H1 (cell line): ENCODE data around the gene SLC1A2. TPM values are rescaled to one million over a fixed set of nuclear protein-coding genes. Genes with fewer than 3 reads are reported as not detected.

Source experiments
- CTCF ChIA-PET: fragments of 300-600 bp; sonication (Branson Sonifier 250); formaldehyde crosslinking; loops from one replicate; lab custom pipeline; 2021; ENCODE audit not compliant: partially characterized antibody; lab: Charles Lee
- POLR2A ChIA-PET: fragments of 300-600 bp; sonication (Branson Sonifier 250); formaldehyde crosslinking; loops from one replicate; lab custom pipeline; 2021; ENCODE audit warnings: inconsistent platforms; ENCODE audit not compliant: partially characterized antibody; lab: Charles Lee
- DNase-seq, 2 experiments: peaks; one replicate each; pipeline versions ENCODE4 v3.0.0 to v3.0.0-alpha.2; 2010 to 2022; ENCODE audit warnings: low spot score in 2 of 2, low read depth in 1 of 2, mixed read lengths in 1 of 2
- FAIRE-seq: peaks from 2 replicates; lab custom pipeline; 2011; peaks lifted over from hg19 to GRCh38; lab: Jason Lieb, UNC
- H2AFZ ChIP-seq: 2 replicates; pipeline ENCODE4 v1.8.1; 2012; ENCODE audit warnings: low read length, inconsistent platforms
- H2AK5ac ChIP-seq: 2 replicates; pipeline ENCODE4 v1.6.1; 2013; ENCODE audit warnings: low read depth, low read length
- H2BK120ac ChIP-seq: replicated peaks from 2 replicates; pipeline ENCODE3; 2013; ENCODE audit warnings: low read depth, low read length, inconsistent platforms
- H2BK12ac ChIP-seq: 2 replicates; pipeline ENCODE4 v1.6.1; 2013; ENCODE audit warnings: low read depth, low read length
- H2BK15ac ChIP-seq: 2 replicates; pipeline ENCODE4 v1.6.1; 2013; ENCODE audit warnings: low read length
- H2BK20ac ChIP-seq: 2 replicates; pipeline ENCODE4 v1.6.1; 2013; ENCODE audit warnings: low read length
- H2BK5ac ChIP-seq: 2 replicates; pipeline ENCODE4 v1.6.1; 2013; ENCODE audit warnings: low read depth, low read length
- H3K14ac ChIP-seq: 2 replicates; pipeline ENCODE4 v1.6.1; 2013; ENCODE audit warnings: inconsistent platforms; ENCODE audit not compliant: insufficient read length
- H3K18ac ChIP-seq: 2 replicates; pipeline ENCODE4 v1.6.1; 2013; ENCODE audit warnings: low read length; ENCODE audit errors: extremely low read depth
- H3K23ac ChIP-seq: 2 replicates; pipeline ENCODE4 v1.6.1; 2013; ENCODE audit warnings: inconsistent platforms; ENCODE audit not compliant: insufficient read length
- H3K23me2 ChIP-seq: 2 replicates; pipeline ENCODE4 v1.6.1; 2013; ENCODE audit warnings: low read depth, low read length
- H3K27ac ChIP-seq: 2 replicates; pipeline ENCODE4 v1.6.1; 2011; ENCODE audit warnings: low read depth, low read length, inconsistent platforms
- H3K27me3 ChIP-seq, 4 experiments: replicated peaks in 1 of 4; 1 replicate in 1 of 4; 2 replicates in 3 of 4; pipeline versions ENCODE4 v1.6.1 to v1.8.1; 2011 to 2013; ENCODE audit warnings: low read length in 3 of 4, mild to moderate bottlenecking in 3 of 4, inconsistent platforms in 2 of 4, mixed read lengths in 2 of 4, moderate library complexity in 1 of 4; ENCODE audit not compliant: control insufficient read depth in 3 of 4, insufficient read depth in 3 of 4; ENCODE audit errors: extremely low read depth in 1 of 4
- H3K36me3 ChIP-seq, 4 experiments: 2 replicates each; pipeline versions ENCODE4 v1.6.1 to v1.8.1; 2011 to 2013; ENCODE audit warnings: mild to moderate bottlenecking in 4 of 4, low read length in 3 of 4, moderate library complexity in 2 of 4, control low read depth in 1 of 4, inconsistent platforms in 1 of 4; ENCODE audit not compliant: insufficient read depth in 4 of 4, control insufficient read depth in 2 of 4
- H3K4ac ChIP-seq: replicated peaks from 2 replicates; pipeline ENCODE3; 2013; ENCODE audit warnings: low read length, low read depth, mixed read lengths, inconsistent platforms; ENCODE audit not compliant: insufficient read length
- H3K4me1 ChIP-seq, 4 experiments: replicated peaks in 1 of 4; 1 replicate in 1 of 4; 2 replicates in 3 of 4; pipeline versions ENCODE4 v1.6.1 to v1.8.1; 2011 to 2013; ENCODE audit warnings: low read length in 3 of 4, inconsistent platforms in 2 of 4, mixed read lengths in 1 of 4; ENCODE audit not compliant: insufficient read depth in 4 of 4, control insufficient read depth in 3 of 4
- H3K4me2 ChIP-seq, 2 experiments: 2 replicates each; pipeline versions ENCODE4 v1.6.1 to v1.8.1; 2011 to 2013; ENCODE audit warnings: low read depth in 2 of 2, low read length in 2 of 2, control low read depth in 1 of 2, inconsistent platforms in 1 of 2, mild to moderate bottlenecking in 1 of 2; ENCODE audit not compliant: insufficient read depth in 1 of 2
- H3K4me3 ChIP-seq, 4 experiments: fragments of 200-600, 300-600 bp in 1 of 4; sonication (generic), shearing (Covaris generic), sonication (Bioruptor Twin) in 1 of 4; 2 replicates each; pipeline versions ENCODE4 v1.5.1 to v1.8.1; 2011 to 2016; ENCODE audit warnings: low read length in 4 of 4, low read depth in 3 of 4, control low read depth in 2 of 4, inconsistent platforms in 2 of 4, mild to moderate bottlenecking in 2 of 4, mixed read lengths in 1 of 4, moderate library complexity in 1 of 4; ENCODE audit not compliant: insufficient read depth in 2 of 4; ENCODE audit errors: extremely low read depth in 1 of 4
- H3K56ac ChIP-seq: replicated peaks from 2 replicates; pipeline ENCODE3; 2013; ENCODE audit warnings: low read depth, mild to moderate bottlenecking, mixed read lengths, low read length, inconsistent platforms; ENCODE audit not compliant: insufficient read length
- H3K79me1 ChIP-seq: 2 replicates; pipeline ENCODE4 v1.6.1; 2013; ENCODE audit warnings: low read depth, low read length, control low read depth
- H3K79me2 ChIP-seq, 2 experiments: 2 replicates each; pipeline versions ENCODE4 v1.6.1 to v1.8.1; 2012 to 2013; ENCODE audit warnings: low read length in 2 of 2, mild to moderate bottlenecking in 2 of 2, inconsistent platforms in 1 of 2; ENCODE audit not compliant: insufficient read depth in 2 of 2, control insufficient read depth in 1 of 2
- H3K9ac ChIP-seq, 4 experiments: replicated peaks in 1 of 4; 1 replicate in 1 of 4; 2 replicates in 3 of 4; pipeline versions ENCODE4 v1.6.1 to v1.8.1; 2011 to 2013; ENCODE audit warnings: low read depth in 3 of 4, low read length in 3 of 4, control low read depth in 2 of 4, mild to moderate bottlenecking in 2 of 4, moderate library complexity in 2 of 4, inconsistent platforms in 1 of 4; ENCODE audit errors: extremely low read depth in 1 of 4
- H3K9me3 ChIP-seq, 2 experiments: 2 replicates each; pipeline versions ENCODE4 v1.6.1 to v1.8.1; 2012 to 2013; ENCODE audit warnings: mild to moderate bottlenecking in 2 of 2, moderate library complexity in 2 of 2, control low read depth in 1 of 2, inconsistent platforms in 1 of 2, low read depth in 1 of 2, low read length in 1 of 2, mixed read lengths in 1 of 2; ENCODE audit not compliant: insufficient read depth in 2 of 2
- H4K20me1 ChIP-seq, 2 experiments: replicated peaks in 1 of 2; 2 replicates each; pipeline versions ENCODE3 to v1.8.1; 2011 to 2013; ENCODE audit warnings: inconsistent platforms in 2 of 2, low read length in 2 of 2, mild to moderate bottlenecking in 1 of 2; ENCODE audit not compliant: insufficient read depth in 2 of 2, control insufficient read depth in 1 of 2
- H4K5ac ChIP-seq: 2 replicates; pipeline ENCODE4 v1.6.1; 2013; ENCODE audit warnings: low read length, low read depth, mixed read lengths, inconsistent platforms; ENCODE audit not compliant: insufficient read length
- H4K8ac ChIP-seq: 2 replicates; pipeline ENCODE4 v1.8.0; 2013; ENCODE audit warnings: mild to moderate bottlenecking, moderate library complexity, low read length, inconsistent platforms; ENCODE audit not compliant: insufficient read depth; ENCODE audit errors: extremely low read depth
- H4K91ac ChIP-seq: replicated peaks from 2 replicates; pipeline ENCODE3; 2013; ENCODE audit warnings: low read length, mixed read lengths, inconsistent platforms; ENCODE audit not compliant: insufficient read length
- CBX8 ChIP-seq: fragments of 300-800, 300-1000 bp; sonication (generic); IDR thresholded peaks from 2 replicates; pipeline ENCODE4 v1.7.1; 2016; ENCODE audit warnings: low read depth, low read length, borderline replicate concordance
- JUN ChIP-seq: IDR thresholded peaks from 2 replicates; pipeline ENCODE4 v1.6.1; 2011; ENCODE audit warnings: low read depth, mild to moderate bottlenecking, improper control_type of control experiment, low read length
- RXRA ChIP-seq: IDR thresholded peaks from 2 replicates; pipeline ENCODE4 v1.6.1; 2011; ENCODE audit warnings: low read depth, mild to moderate bottlenecking, low read length, moderate library complexity; ENCODE audit not compliant: insufficient read depth
- SAP30 ChIP-seq: fragments of 300-600 bp; sonication (generic); IDR thresholded peaks from 2 replicates; pipeline ENCODE4 v1.7.1; 2012; ENCODE audit warnings: low read length, moderate library complexity, mild to moderate bottlenecking, inconsistent platforms; ENCODE audit not compliant: insufficient read depth, insufficient replicate concordance
- TEAD4 ChIP-seq: IDR thresholded peaks from 2 replicates; pipeline ENCODE4 v1.6.1; 2012; ENCODE audit warnings: low read depth, low read length, inconsistent platforms, mixed read lengths
- WGBS, 2 experiments: shearing (Covaris generic) in 1 of 2; methylation state at CpG; one replicate each; pipeline versions ENCODE4 v1.1.6 to v1.1.7; 2013 to 2015; ENCODE audit warnings: low lambda C conversion rate in 2 of 2, mixed read lengths in 2 of 2, inconsistent platforms in 1 of 2, low coverage in 1 of 2, missing lambda C conversion rate in 1 of 2; ENCODE audit not compliant: insufficient replicate concordance in 2 of 2, insufficient coverage in 1 of 2, insufficient read length in 1 of 2; ENCODE audit errors: extremely low coverage in 1 of 2, missing lambda C conversion rate in 1 of 2; 5-methylcytosine and 5-hydroxymethylcytosine counted together
- polyA plus RNA-seq, 7 experiments: library from polyadenylated mRNA; depleted of rRNA in 3 of 7; stranded (reverse) in 5 of 7; unstranded in 2 of 7; fragments of >200 nt in 5 of 7; fragments of 200-250 nt in 2 of 7; gene quantifications; 1 replicate in 5 of 7; 2 replicates in 1 of 7; 4 replicates in 1 of 7; pipeline versions ENCODE4 v1.2.1 to v1.2.3, GENCODE V29; 2011 to 2013; ENCODE audit warnings: missing spikeins in 2 of 7, mixed read lengths in 2 of 7
- total RNA-seq: library from RNA; stranded (reverse); fragmentation: NEBNext Ultra II Directional; extraction: Animal tissue kit (Norgen Biotek cat#: 25700); gene quantifications from 2 replicates; pipeline ENCODE4 v1.2.1, GENCODE V29; 2021
- TF ChIP-seq, protein P1 (sequence below): IDR thresholded peaks from 2 replicates; pipeline ENCODE4 v1.6.1; 2011; ENCODE audit warnings: low read depth, mild to moderate bottlenecking, low read length; ENCODE audit not compliant: insufficient read depth

The SLC1A2 gene
- total and polyA plus RNA-seq, 2 of the 8 experiments (the other 6 are each of a cell fraction or from before 2014, with no cell fraction given) = 0.57 to 1.2 TPM

- no peak for FAIRE-seq
- H3K18ac ChIP-seq = no peak overlapping the region
- no peak for DNase-seq
- H2BK20ac ChIP-seq = no peak overlapping the region
- no peak overlapping the region for H3K27ac ChIP-seq
- CTCF ChIA-PET = interaction anchor here (0.6 to 1.6 kb wide), 2 partner anchors 50 to 150 kb away, joined by 3 to 4 read pairs; no protein-coding TSS in a partner anchor
- no peak overlapping the region for H3K4me3 ChIP-seq
- H2AK5ac ChIP-seq = no peak overlapping the region
- H2AFZ ChIP-seq = no peak overlapping the region
- POLR2A ChIA-PET = no interaction called here
- no peak overlapping the region for H3K9ac ChIP-seq
- H3K14ac ChIP-seq = no peak overlapping the region
- H3K27me3 ChIP-seq = no peaks in the 10 kb centered on the region; a peak in 2 of 7 replicates
- peaks cover 0 to 2% (median 2%) of the 10 kb centered on the region in 4 experiments; a peak in 4 of 7 replicates for H3K4me1 ChIP-seq
- H3K23me2 ChIP-seq = no peaks in the 10 kb centered on the region
- no peak overlapping the region for H4K8ac ChIP-seq
- no peaks in the 10 kb centered on the region for H3K79me2 ChIP-seq
- no peak overlapping the region for H3K56ac ChIP-seq
- H4K91ac ChIP-seq = no peak overlapping the region
- H2BK15ac ChIP-seq = no peak overlapping the region
- H3K79me1 ChIP-seq = no peaks in the 10 kb centered on the region
- no peak overlapping the region for H4K5ac ChIP-seq
- no peaks in the 10 kb centered on the region for H3K36me3 ChIP-seq
- no peaks in the 10 kb centered on the region for H4K20me1 ChIP-seq
- H3K4me2 ChIP-seq = no peak overlapping the region
- 100% methylated on average over 1 of the region's 1 CpG; no CpG with 5 or more reads in 1 of the 2 experiments for WGBS, 2 experiments
- no peak overlapping the region for H3K4ac ChIP-seq
- no peak overlapping the region for H3K23ac ChIP-seq
- H2BK5ac ChIP-seq = no peak overlapping the region
- no peak overlapping the region for H2BK120ac ChIP-seq
- no peak overlapping the region for H2BK12ac ChIP-seq
- H3K9me3 ChIP-seq = no peaks in the 10 kb centered on the region
- TF ChIP-seq CBX8 (no peak), JUN (no peak), TEAD4 (no peak), SAP30 (no peak), RXRA (no peak)
- TF ChIP-seq, protein P1, sequence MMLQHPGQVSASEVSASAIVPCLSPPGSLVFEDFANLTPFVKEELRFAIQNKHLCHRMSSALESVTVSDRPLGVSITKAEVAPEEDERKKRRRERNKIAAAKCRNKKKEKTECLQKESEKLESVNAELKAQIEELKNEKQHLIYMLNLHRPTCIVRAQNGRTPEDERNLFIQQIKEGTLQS = no peak
Measured at GRCh38 chr11:35241531-35241930, 177.8 kb downstream of the SLC1A2 start.
